Measurements from ENCODE around the gene HS6ST3. TPM values are rescaled to one million over a fixed set of nuclear protein-coding genes. Genes with fewer than 3 reads are reported as not detected.

The HS6ST3 gene
- total and polyA plus RNA-seq, 8 donors, result 0.03 to 0.15 (median 0.10) TPM

DNA sequence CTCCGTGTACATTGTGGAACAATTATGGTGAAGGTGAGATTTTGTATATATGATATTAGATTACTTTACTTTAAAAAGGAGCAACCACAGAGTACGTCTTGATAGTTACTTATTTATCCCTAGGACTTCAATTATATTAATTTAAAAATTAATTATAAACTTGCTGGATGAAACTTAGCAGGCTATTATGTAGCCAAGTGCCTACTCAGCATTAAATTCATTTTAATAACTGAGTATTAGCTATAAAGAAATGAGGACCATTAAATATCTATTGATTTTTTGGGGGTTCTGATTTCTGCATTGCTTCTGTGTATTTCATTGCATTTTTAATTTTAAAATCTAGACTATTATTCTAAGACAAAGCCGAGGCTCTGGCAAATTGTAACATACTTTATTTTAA lies 109.4 kb downstream of the HS6ST3 start:
- H3K9me3 ChIP-seq, result no peaks in the 10 kb centered on the region
- ATAC-seq (no peak), DNase-seq (no peak)
- TF ChIP-seq, protein P1, sequence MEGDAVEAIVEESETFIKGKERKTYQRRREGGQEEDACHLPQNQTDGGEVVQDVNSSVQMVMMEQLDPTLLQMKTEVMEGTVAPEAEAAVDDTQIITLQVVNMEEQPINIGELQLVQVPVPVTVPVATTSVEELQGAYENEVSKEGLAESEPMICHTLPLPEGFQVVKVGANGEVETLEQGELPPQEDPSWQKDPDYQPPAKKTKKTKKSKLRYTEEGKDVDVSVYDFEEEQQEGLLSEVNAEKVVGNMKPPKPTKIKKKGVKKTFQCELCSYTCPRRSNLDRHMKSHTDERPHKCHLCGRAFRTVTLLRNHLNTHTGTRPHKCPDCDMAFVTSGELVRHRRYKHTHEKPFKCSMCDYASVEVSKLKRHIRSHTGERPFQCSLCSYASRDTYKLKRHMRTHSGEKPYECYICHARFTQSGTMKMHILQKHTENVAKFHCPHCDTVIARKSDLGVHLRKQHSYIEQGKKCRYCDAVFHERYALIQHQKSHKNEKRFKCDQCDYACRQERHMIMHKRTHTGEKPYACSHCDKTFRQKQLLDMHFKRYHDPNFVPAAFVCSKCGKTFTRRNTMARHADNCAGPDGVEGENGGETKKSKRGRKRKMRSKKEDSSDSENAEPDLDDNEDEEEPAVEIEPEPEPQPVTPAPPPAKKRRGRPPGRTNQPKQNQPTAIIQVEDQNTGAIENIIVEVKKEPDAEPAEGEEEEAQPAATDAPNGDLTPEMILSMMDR (IDR thresholded peaks at IDR 0.05), result no peak
- H3K27me3 ChIP-seq, result no peaks in the 10 kb centered on the region
- no peaks in the 10 kb centered on the region for H3K36me3 ChIP-seq
- no peaks in the 10 kb centered on the region for H3K4me1 ChIP-seq
- H3K4me3 ChIP-seq, result no peak overlapping the region
- intact Hi-C loops (cut with DNase I), result no loop called here
- H3K27ac ChIP-seq, result no peak overlapping the region

DNA sequence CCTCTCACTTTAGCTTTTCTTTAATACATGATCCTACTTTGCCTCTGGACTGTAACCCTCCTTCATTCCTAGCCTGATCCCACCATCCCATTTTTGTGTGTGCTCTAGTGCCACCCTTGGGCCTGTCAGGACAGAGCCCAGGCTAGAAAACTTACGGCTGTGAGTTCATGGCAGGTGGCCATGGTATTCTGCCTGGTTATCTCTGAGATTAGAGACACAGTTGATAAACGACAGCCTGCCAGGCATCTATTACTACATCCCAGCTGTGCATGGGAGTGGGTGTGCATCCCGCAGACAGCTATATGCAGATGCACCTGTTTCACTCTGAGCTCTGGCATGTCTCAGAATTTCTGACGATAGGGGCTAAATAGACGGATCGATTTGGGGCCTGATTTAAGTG lies 110.9 kb downstream of the HS6ST3 start:
- Histone ChIP-seq H3K36me3 (no peaks in the 10 kb centered on the region), H3K4me3 (no peak overlapping the region), H3K9me3 (no peaks in the 10 kb centered on the region), H3K27me3 (no peaks in the 10 kb centered on the region), H3K27ac (no peak overlapping the region), H3K4me1 (no peaks in the 10 kb centered on the region)
- DNase-seq (no peak), ATAC-seq (no peak)
- intact Hi-C loops (cut with DNase I), result no loop called here
- TF ChIP-seq, protein P1 (IDR thresholded peaks at IDR 0.05), result no peak

DNA sequence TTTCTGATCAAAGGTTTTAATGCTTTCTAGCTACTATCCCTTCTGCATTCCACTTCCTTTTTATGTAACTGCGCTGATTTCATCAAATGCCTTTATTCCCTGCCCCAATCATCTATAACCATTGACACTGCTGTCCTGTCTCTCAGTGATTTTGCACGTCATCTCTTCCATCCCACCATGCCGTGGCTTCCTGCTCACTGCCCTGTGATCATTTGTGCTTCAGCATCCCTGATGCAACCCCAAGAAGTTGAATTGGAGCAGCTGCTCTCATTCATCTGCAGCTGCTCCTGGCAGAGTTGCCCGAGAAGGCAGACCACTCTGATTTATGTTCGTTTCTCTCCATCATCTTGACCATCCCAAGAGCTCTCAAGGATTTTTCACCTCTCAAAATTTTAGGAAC lies 112.4 kb downstream of the HS6ST3 start:
- DNase-seq (no peak), ATAC-seq (no peak)
- intact Hi-C loops (cut with DNase I), result no loop called here

DNA sequence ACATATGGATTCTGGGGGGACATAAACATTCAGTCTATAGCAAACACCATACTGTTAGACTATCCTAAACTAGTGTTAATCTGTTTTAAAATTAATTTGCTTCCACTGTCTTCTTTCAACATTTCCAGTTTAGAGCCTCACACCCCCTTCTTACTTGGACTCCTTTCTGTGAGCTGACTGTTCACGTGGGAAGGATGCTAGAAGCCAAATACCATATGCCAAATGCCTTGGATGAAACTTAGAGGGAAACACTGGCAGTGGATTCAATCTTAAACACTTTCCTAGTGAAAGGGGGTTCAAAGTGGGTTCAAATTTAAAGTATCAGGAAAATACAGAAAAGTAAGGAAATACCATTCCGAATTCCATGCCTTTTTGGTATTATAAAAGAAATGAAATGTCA lies 113.6 kb downstream of the HS6ST3 start:
- intact Hi-C loops (cut with DNase I), result no loop called here
- H3K36me3 ChIP-seq, result no peaks in the 10 kb centered on the region
- DNase-seq (no peak), ATAC-seq (no peak)
- TF ChIP-seq, protein P1 (IDR thresholded peaks at IDR 0.05), result no peak
- H3K27ac ChIP-seq, result no peak overlapping the region
- H3K9me3 ChIP-seq, result peaks cover 0 to 6% of the 10 kb centered on the region in 2 donors
- H3K27me3 ChIP-seq, result no peaks in the 10 kb centered on the region
- H3K4me3 ChIP-seq, result no peak overlapping the region
- H3K4me1 ChIP-seq, result no peaks in the 10 kb centered on the region

More for the DNA sequence above, 112.4 kb downstream of the HS6ST3 start:
- TF ChIP-seq, protein P1 (IDR thresholded peaks at IDR 0.05), result no peak
- H3K4me3 ChIP-seq, result no peak overlapping the region
- no peak overlapping the region for H3K27ac ChIP-seq
- no peaks in the 10 kb centered on the region for H3K4me1 ChIP-seq
- H3K36me3 ChIP-seq, result no peaks in the 10 kb centered on the region
- H3K27me3 ChIP-seq, result no peaks in the 10 kb centered on the region
- peaks cover 0 to 6% of the 10 kb centered on the region in 2 donors for H3K9me3 ChIP-seq

DNA sequence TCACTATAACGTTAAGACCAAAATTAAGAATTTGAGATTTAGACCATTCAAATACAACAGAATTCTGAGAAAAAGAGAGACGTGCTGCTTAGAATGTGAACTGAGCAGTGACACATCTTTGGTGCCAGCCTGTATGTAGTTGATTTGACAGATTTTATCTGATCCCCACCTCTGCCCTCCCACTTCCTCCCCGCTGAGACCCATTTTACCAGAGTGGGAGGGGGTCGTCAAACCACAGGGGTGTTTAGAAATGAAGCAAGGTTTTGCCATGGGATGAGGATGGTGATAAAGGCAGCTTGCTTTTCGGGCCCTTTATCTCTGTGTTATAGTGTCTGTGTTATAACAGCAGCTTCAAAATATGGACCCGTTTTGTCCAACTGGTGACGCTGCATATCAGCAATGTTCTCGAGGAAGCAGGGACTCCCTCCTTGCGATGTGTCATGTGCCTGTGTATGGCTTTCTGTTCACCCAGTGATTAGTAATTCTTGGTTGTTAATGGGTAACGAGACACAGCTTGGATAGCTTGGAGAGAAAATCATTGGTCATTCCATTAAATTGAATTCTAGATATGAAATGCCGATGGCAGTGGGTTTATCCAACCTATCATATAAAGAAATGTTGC lies 125.0 kb downstream of the HS6ST3 start:
- DNase-seq (no peak), ATAC-seq (no peak)
- Histone ChIP-seq H3K27me3 (no peaks in the 10 kb centered on the region), H3K4me3 (no peak overlapping the region), H3K4me1 (no peaks in the 10 kb centered on the region), H3K9me3 (no peaks in the 10 kb centered on the region), H3K27ac (no peak overlapping the region), H3K36me3 (no peaks in the 10 kb centered on the region)
- intact Hi-C loops (cut with DNase I), result no loop called here
- TF ChIP-seq, protein P1 (IDR thresholded peaks at IDR 0.05), result no peak
